B cell (primary cell): ENCODE measurements around the gene PTPRG.

Source experiments
- CTCF ChIP-seq: fragments of 200-600 bp; IDR thresholded peaks from one replicate; pipeline ENCODE4 v1.8.0; 2022; ENCODE audit warnings: antibody characterized with exemption, mild to moderate bottlenecking
- EZH2 ChIP-seq: IDR thresholded peaks from 2 replicates; pipeline ENCODE4 v1.6.1; 2012; ENCODE audit warnings: borderline replicate concordance, low read depth, mild to moderate bottlenecking, moderate library complexity, low read length; ENCODE audit not compliant: insufficient read depth, poor library complexity, severe bottlenecking

- TF ChIP-seq CTCF (no peak), EZH2 (no peak)
These were observed 73.3 kb downstream of the PTPRG start for GRCh38 chr3:61634678-61635077.
